Central memory CD4-positive, alpha-beta T cell (primary cell): ENCODE results near the gene CD68.

Experiments used
- DNase-seq: peaks from one replicate; pipeline ENCODE4 v3.0.0; 2022
- total RNA-seq, 3 experiments: gene quantifications; one replicate each; lab custom pipeline; 2026; lab: John Stamatoyannopoulos, UW

The CD68 gene
- 0 to 0.19 (median 0.04) reads per million in 3 experiments for total RNA-seq

DNA sequence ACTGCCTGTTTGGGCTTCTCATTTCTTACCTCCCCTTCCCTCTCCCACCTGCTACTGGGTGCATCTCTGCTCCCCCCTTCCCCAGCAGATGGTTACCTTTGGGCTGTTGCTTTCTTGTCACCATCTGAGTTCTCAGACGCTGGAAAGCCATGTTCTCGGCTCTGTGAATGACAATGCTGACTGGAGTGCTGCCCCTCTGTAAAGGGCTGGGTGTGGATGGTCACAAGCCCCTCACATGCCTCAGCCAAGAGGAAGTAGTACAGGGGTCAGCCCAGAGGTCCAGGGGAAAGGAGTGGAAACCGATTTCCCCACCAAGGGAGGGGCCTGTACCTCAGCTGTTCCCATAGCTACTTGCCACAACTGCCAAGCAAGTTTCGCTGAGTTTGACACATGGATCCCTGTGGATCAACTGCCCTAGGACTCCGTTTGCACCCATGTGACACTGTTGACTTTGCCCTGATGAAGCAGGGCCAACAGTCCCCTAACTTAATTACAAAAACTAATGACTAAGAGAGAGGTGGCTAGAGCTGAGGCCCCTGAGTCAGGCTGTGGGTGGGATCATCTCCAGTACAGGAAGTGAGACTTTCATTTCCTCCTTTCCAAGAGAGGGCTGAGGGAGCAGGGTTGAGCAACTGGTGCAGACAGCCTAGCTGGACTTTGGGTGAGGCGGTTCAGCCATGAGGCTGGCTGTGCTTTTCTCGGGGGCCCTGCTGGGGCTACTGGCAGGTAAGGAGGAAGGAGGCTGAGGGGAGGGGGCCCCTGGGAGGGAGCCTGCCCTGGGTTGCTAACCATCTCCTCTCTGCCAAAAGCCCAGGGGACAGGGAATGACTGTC lies at the start of gene CD68:
CD68 (plus strand) TSS at position 638 of the 833 bp plus-strand sequence; CDS start at position 678, 40 bp downstream.
- peak; percentile 34 for DNase-seq

- no peak for DNase-seq
These were observed 49.2 kb upstream of the CD68 start for GRCh38 chr17:7530023-7530900.

DNA sequence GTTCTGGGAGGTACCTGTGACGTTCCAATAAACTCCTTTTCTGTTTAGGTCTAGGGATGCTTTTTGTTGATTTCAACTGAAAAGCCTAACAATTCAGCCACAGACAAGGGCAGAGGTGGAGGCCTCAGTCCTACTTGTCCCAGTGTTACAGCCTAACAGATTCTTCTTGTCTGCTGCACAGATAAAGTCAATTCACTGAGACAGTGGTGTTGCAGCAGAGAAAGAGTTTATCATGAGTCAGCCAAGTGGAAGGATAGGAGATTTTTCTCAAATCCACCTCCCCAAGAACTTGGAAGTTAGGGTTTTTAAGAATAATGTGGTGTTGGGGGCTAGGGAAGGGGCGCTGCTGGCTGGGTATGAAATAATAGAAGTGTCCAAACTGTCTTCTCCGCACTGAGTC lies 41.4 kb upstream of the CD68 start:
- DNase-seq: no peak

- DNase-seq: no peak
These were observed 40.4 kb upstream of the CD68 start for GRCh38 chr17:7538891-7539545.

DNA sequence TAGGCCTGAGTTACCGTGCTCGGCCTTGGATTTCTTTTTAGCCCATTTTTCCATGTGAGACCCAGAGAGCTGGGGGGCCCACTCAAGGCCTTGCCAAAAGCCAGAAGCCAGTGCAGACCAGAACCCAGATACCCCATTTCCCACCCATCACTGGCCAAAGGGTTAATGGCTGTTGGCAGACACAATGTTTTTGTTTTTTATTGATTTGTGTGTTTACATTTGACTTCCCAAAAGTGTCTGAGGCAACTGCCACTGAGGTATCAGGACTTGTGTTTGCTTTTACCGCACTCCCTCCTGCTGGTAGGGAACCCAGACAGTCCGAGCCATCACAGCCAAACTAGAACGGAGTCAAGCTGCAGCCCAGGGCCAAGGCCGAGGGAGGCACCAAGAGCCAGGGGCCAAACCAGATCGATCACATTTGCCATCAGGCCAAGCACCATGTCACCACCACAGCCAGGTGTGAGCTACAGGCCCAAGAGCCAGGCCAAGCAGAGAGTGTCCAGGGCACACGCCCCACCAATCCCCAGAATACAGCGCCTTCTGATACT lies 38.3 kb upstream of the CD68 start:
- DNase-seq: no peak

DNA sequence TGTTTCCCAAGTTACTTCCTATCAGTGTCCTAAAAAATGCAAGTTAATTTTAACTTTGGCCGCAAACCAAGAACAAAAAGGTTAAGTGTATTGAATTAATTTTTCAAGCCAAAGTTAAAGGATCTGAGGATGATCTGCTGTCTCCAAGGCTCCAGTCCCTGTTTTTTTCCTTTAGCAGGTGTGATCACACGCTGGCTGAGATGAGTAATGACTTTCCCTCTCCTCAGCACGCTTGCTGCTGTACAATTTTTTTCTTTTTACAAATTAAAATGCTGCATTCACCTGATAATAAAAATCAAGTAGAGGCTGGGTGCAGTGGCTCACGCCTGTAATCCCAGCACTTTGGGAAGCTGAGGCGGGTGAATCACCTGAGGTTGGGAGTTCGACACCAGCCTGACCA lies 34.5 kb upstream of the CD68 start:
- no peak for DNase-seq

DNA sequence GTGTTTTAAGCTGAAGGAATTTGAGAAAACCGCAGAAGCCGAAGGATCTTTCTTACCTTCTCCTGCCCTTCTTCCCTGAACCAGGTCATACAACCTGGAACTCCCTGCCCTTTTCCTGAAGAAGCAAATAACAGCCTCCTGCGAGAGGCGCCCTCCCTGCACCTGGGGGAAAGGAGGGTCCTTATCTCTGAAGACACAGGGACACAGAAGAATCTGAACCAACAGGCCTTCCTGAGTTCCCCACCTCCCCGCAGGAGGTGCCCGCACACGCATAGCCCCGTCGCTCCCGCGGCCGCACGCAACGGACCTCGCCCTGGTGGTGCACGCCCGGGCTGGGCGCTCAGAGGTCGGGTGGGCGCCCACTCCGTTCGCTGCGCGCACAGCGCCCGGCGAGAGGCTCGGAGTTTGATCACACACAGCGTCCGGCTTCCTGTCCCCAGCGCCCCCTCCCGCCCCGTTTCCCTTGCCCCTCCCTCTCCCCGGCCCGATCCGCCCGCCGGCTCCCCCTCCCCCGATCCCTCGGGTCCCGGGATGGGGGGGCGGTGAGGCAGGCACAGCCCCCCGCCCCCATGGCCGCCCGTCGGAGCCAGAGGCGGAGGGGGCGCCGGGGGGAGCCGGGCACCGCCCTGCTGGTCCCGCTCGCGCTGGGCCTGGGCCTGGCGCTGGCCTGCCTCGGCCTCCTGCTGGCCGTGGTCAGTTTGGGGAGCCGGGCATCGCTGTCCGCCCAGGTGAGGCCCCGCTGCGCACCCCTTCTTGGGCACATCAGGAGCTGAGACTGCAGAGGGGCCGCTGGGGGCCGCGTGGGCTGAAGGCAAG lies 30.6 kb upstream of the CD68 start, which contains the start of gene TNFSF12:
TNFSF12 (plus strand) TSS at position 474 of the 816 bp plus-strand sequence; CDS start at position 570, 96 bp downstream.
- peak; percentile 42 for DNase-seq

GRCh38 chr17:7549401-7550055 lies 29.9 kb upstream of the CD68 start:
- DNase-seq: peak; percentile 42

GRCh38 chr17:7550344-7550743 lies 29.1 kb upstream of the CD68 start:
- no peak for DNase-seq

GRCh38 chr17:7551396-7551795 lies 28.0 kb upstream of the CD68 start:
- no peak for DNase-seq

- peak; percentile 77 for DNase-seq
These were observed 26.8 kb upstream of the CD68 start for GRCh38 chr17:7552621-7553051.

GRCh38 chr17:7553356-7553755 lies 26.1 kb upstream of the CD68 start:
- DNase-seq: no peak

- no peak for DNase-seq
These were observed 24.0 kb upstream of the CD68 start for GRCh38 chr17:7555320-7555948.

GRCh38 chr17:7556627-7557026 lies 22.8 kb upstream of the CD68 start:
- no peak for DNase-seq

DNA sequence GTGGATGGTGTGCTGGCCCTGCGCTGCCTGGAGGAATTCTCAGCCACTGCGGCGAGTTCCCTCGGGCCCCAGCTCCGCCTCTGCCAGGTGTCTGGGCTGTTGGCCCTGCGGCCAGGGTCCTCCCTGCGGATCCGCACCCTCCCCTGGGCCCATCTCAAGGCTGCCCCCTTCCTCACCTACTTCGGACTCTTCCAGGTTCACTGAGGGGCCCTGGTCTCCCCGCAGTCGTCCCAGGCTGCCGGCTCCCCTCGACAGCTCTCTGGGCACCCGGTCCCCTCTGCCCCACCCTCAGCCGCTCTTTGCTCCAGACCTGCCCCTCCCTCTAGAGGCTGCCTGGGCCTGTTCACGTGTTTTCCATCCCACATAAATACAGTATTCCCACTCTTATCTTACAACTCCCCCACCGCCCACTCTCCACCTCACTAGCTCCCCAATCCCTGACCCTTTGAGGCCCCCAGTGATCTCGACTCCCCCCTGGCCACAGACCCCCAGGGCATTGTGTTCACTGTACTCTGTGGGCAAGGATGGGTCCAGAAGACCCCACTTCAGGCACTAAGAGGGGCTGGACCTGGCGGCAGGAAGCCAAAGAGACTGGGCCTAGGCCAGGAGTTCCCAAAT lies 22.2 kb upstream of the CD68 start:
- DNase-seq: no peak

GRCh38 chr17:7557775-7558543 lies 21.5 kb upstream of the CD68 start:
- no peak for DNase-seq

DNA sequence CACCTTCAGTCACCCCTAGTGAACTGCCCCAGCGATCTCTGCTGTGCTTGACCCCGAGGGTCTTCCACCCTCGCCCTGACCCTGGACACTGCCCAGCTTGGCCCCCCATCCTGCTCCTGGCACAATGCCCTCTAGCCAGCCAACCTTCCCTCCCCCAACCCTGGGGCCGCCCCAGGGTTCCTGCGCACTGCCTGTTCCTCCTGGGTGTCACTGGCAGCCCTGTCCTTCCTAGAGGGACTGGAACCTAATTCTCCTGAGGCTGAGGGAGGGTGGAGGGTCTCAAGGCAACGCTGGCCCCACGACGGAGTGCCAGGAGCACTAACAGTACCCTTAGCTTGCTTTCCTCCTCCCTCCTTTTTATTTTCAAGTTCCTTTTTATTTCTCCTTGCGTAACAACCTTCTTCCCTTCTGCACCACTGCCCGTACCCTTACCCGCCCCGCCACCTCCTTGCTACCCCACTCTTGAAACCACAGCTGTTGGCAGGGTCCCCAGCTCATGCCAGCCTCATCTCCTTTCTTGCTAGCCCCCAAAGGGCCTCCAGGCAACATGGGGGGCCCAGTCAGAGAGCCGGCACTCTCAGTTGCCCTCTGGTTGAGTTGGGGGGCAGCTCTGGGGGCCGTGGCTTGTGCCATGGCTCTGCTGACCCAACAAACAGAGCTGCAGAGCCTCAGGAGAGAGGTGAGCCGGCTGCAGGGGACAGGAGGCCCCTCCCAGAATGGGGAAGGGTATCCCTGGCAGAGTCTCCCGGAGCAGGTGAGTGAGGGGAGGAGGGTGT lies 20.7 kb upstream of the CD68 start, which contains the start of gene TNFSF13:
TNFSF13 (plus strand) TSS at position 207 of the 776 bp plus-strand sequence; CDS start at position 497, 290 bp downstream.
- no peak for DNase-seq
